Measurements from ENCODE around the gene FIS1.

Gene FIS1

GRCh38 chr7:101234636-101235035, 10.2 kb downstream of the FIS1 start:
- no peak for DNase-seq (ENCODE audit: low spot score)

GRCh38 chr7:101233907-101234547, 10.9 kb downstream of the FIS1 start:
- DNase-seq (ENCODE audit: low spot score) = no peak

DNA sequence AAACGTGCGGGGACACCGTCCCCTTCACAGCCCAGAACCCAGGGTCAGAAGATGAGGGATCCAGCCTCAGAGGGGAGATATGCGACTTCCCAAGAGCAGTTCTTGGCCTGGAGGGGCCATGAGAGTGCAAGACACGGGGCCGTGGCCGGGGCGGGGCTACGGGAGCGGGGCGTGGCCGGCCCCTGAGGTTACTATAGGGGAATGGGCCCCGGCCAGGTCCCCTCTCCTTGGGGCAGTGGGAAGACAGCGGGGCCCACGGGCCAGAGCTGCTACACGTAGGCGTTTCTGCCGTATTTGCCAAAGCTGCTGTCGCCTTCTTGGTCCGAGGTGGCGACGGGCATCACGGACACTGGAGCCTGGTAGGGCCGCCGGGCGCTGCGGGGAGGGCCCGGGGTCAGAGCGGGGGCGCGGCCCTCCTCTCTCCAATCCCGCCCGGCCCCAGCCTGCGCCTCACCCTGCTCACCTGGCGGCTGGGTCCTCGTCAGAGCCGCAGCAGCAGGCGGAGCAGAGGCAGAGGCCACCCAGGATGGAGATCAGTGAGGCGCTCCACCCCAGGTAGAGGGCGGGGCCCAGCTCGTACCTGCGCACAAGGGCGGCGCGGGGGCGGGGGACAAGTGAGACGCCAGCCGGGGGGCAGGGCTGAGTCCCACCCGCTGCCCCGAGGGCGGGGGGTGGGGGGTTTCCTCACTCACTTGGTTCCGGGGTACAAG, 12.6 kb downstream of the FIS1 start:
- DNase-seq (ENCODE audit: low spot score) = no peak

- DNase-seq (ENCODE audit: low spot score) = peak; percentile 72
Observed at GRCh38 chr7:101231644-101232043, 13.2 kb downstream of the FIS1 start.

GRCh38 chr7:101226721-101227120, 18.2 kb downstream of the FIS1 start:
- DNase-seq (ENCODE audit: low spot score) = no peak

GRCh38 chr7:101225650-101226049, 19.2 kb downstream of the FIS1 start:
- DNase-seq (ENCODE audit: low spot score) = no peak

GRCh38 chr7:101223528-101223927, 21.4 kb downstream of the FIS1 start:
- no peak for DNase-seq (ENCODE audit: low spot score)

DNA sequence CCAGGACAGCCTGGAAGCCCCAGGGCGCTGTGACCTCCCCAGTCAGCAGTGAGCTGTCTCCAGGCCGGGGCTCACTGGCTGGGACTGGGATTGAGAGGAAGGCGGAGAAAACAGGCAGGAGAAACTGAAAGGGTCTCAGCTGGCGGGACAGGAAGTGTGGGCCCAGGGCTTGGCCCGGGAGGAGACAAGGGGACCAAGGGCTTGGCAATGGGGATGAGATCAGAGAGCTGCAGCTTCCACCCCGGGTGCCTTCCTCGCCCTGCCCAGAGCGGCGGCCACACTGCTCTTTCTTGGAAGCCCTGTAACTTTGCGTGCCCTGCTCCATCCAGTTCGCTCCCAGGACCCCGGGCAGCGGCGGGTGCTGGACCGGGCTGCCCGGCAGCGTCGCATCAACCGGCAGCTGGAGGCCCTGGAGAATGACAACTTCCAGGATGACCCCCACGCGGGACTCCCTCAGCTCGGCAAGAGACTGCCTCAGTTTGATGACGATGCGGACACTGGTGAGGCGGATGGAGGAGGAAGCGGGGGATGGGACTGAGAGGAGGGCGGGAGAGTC, 22.5 kb downstream of the FIS1 start:
- no peak for DNase-seq (ENCODE audit: low spot score)

- DNase-seq (ENCODE audit: low spot score) = no peak
Observed at GRCh38 chr7:101220295-101220694, 24.6 kb downstream of the FIS1 start.

- peak; percentile 68 for DNase-seq (ENCODE audit: low spot score)
Observed at GRCh38 chr7:101218236-101219125, 26.4 kb downstream of the FIS1 start.

- peak; percentile 99 for DNase-seq (ENCODE audit: low spot score)
Observed at GRCh38 chr7:101217388-101218235, 27.3 kb downstream of the FIS1 start, which contains the start of the genes PLOD3 and ZNHIT1. TSS of gene PLOD3 (minus strand) at chr7:101217581. CDS start at chr7:101217274, 307 bp downstream. TSS of gene ZNHIT1 (plus strand) at chr7:101218165. CDS start at chr7:101218196, 31 bp downstream.

GRCh38 chr7:101216860-101217387, 28.0 kb downstream of the FIS1 start:
- no peak for DNase-seq (ENCODE audit: low spot score)

GRCh38 chr7:101216001-101216859, 28.7 kb downstream of the FIS1 start:
- DNase-seq (ENCODE audit: low spot score) = no peak

DNA sequence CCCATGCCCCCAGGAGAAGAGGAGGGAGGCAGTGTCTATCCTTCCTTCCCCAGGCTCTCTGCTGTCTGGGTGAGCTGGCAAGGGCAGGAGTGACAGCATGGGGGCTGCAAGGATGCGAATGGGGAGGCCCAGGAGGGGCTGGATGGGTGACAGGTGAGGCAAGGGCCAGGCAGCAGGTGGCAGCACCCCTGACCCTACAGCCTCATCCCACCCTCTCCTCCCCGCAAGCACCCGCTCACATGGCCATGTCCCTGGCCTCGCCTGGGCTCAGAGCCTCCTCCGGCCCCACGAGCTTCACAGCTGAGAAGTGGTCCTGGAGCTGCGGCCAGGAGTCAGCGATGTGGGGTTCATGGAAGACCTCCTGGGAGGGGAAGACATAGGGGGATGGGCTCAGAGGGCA, 32.9 kb downstream of the FIS1 start:
- no peak for DNase-seq (ENCODE audit: low spot score)

DNA sequence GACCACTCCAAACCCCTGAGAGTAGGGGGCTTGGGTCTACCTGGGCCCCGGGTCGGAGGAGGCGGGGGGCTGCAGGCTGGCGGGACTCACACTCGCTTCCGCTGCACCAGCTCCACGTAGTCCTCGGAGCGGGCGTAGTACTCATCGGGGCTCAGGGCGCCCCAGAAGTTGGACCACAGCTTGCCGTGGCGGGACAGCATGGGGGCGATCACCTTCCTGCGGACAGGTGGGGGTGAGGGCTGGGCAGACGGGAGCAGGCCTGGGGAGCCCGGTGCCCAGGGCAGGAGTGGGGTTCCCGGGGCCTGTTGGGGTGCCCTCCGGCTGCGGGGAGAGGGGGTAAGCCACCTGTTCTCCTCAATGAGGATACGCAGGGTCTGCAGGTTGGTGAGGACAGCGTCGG, 33.4 kb downstream of the FIS1 start:
- no peak for DNase-seq (ENCODE audit: low spot score)

DNA sequence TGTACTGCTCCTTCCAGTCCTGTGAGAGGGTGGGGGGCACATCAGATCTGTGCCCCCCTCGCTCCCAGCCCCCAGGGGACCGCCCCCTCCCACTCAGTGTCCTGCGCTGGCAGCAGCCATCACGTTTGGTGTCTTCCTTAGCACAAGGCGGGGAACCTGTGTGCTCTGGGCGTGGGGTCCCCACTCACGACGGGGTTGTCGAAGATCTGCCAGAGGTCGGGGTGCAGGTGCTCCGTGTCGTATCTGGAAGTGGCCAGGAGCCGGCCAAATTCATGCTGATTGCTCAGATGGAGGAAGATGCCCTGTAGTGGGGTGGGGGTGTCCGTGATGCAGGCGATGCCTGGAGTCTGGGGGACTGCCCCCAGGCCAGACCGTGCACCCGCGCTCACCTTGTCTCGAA, 34.7 kb downstream of the FIS1 start:
- no peak for DNase-seq (ENCODE audit: low spot score)

- no peak for DNase-seq (ENCODE audit: low spot score)
Observed at GRCh38 chr7:101208794-101209193, 36.1 kb downstream of the FIS1 start.

GRCh38 chr7:101207459-101207858, 37.4 kb downstream of the FIS1 start:
- DNase-seq (ENCODE audit: low spot score) = no peak

GRCh38 chr7:101206665-101207042, 38.2 kb downstream of the FIS1 start:
- no peak for DNase-seq (ENCODE audit: low spot score)
